ENCODE results near the gene FOXL3. TPM values are rescaled to one million over a fixed set of nuclear protein-coding genes. Genes with fewer than 3 reads are reported as not detected.
"Not testable (repeated sequence)": the region's sequence is repeated elsewhere in the genome, so short reads cannot be mapped to it uniquely, and the experiment has no call there.

The FOXL3 gene
- polyA plus RNA-seq, 1 of the 3 experiments (the other 2 are of a cell fraction): not detected

- H3F3A ChIP-seq (replicated peaks; ENCODE audit: insufficient read depth): no peaks in the 10 kb centered on the region
- no peak for TF ChIP-seq TCF12 (IDR thresholded peaks at IDR 0.05)
- TF ChIP-seq SIN3A (IDR thresholded peaks at IDR 0.05; ENCODE audit: borderline replicate concordance, low read depth, low read length): no peak
- TF ChIP-seq GATA2 (CRISPR knock-in tag; IDR thresholded peaks at IDR 0.05): no peak
- TF ChIP-seq GABPA (IDR thresholded peaks at IDR 0.05; ENCODE audit: low read depth): no peak
- TF ChIP-seq MXI1 (IDR thresholded peaks at IDR 0.05; ENCODE audit: low read depth, low read length): no peak
- TF ChIP-seq NFIC (IDR thresholded peaks at IDR 0.05; ENCODE audit: borderline replicate concordance): no peak
- no peak for TF ChIP-seq SMC3 (IDR thresholded peaks at IDR 0.05; ENCODE audit: low read depth, low read length)
- no peak for TF ChIP-seq EP300 (IDR thresholded peaks at IDR 0.05; ENCODE audit: borderline replicate concordance in 1 of 2, low read depth in 1 of 2, low read length in 1 of 2)
- no peak for TF ChIP-seq RCOR1 (IDR thresholded peaks at IDR 0.05; ENCODE audit: low read length)
- no peak for TF ChIP-seq ZBTB33 (IDR thresholded peaks at IDR 0.05; ENCODE audit: borderline replicate concordance, low read depth)
- TF ChIP-seq YY1 (IDR thresholded peaks at IDR 0.05; ENCODE audit: low read depth): no peak
- TF ChIP-seq NRF1 (IDR thresholded peaks at IDR 0.05; ENCODE audit: low read depth, low read length): no peak
- no peak for TF ChIP-seq RAD21 (IDR thresholded peaks at IDR 0.05; ENCODE audit: low read length)
- TF ChIP-seq EZH2phosphoT487 (IDR thresholded peaks at IDR 0.05; ENCODE audit: borderline replicate concordance, low read depth): no peak
- TF ChIP-seq JUND (IDR thresholded peaks at IDR 0.05): no peak
- TF ChIP-seq TAF1 (IDR thresholded peaks at IDR 0.05; ENCODE audit: borderline replicate concordance, low read depth, low read length): no peak
- TF ChIP-seq POLR2AphosphoS5 (IDR thresholded peaks at IDR 0.05; ENCODE audit: low read depth, low read length): no peak
- no peak for TF ChIP-seq MAX (IDR thresholded peaks at IDR 0.05; ENCODE audit: low read depth)
- TF ChIP-seq MEF2A (IDR thresholded peaks at IDR 0.05; ENCODE audit: borderline replicate concordance, low read depth): no peak
- no peak overlapping the region for H3K4me3 ChIP-seq (ENCODE audit: low read depth in 2 of 2, low read length in 1 of 2)
- CTCF ChIA-PET: no interaction called here
- no peak overlapping the region for H3K9ac ChIP-seq
- peaks cover 3% of the 10 kb centered on the region; the same call in 1 of the 2 replicates for H4K20me1 ChIP-seq (ENCODE audit: insufficient read depth)
- no peak overlapping the region for H3K4me2 ChIP-seq
- H3K27me3 ChIP-seq (ENCODE audit: insufficient read depth): peaks cover 66% of the 10 kb centered on the region
- no peaks in the 10 kb centered on the region for H3K4me1 ChIP-seq (ENCODE audit: control insufficient read depth in 1 of 2, insufficient read depth in 2 of 2, low read depth in 1 of 2, low read length in 1 of 2)
- 9% methylated on average over 17 of the region's 20 CpGs for WGBS (ENCODE audit: low lambda C conversion rate)
- no peak for DNase-seq
- no peak overlapping the region for H2AFZ ChIP-seq (ENCODE audit: low read depth)
- no peaks in the 10 kb centered on the region for H3K9me2 ChIP-seq
- POLR2A ChIA-PET: no interaction called here
- H3K9me3 ChIP-seq: no peaks in the 10 kb centered on the region
- no peaks in the 10 kb centered on the region for H3K79me2 ChIP-seq (ENCODE audit: insufficient read depth)
- no peak overlapping the region for H3K27ac ChIP-seq (ENCODE audit: low read depth in 2 of 2, low read length in 1 of 2)
- H3K36me3 ChIP-seq (replicated peaks in 1 of 2; ENCODE audit: control insufficient read depth in 1 of 2, insufficient read depth in 2 of 2, low read length in 1 of 2): no peaks in the 10 kb centered on the region
Measured at GRCh38 chr7:296373-296945, 6.5 kb downstream of the FOXL3 start.

GRCh38 chr7:297141-297540, 7.2 kb downstream of the FOXL3 start:
- H3K79me2 ChIP-seq (ENCODE audit: insufficient read depth); H3F3A ChIP-seq (replicated peaks; ENCODE audit: insufficient read depth); H3K4me3 ChIP-seq (ENCODE audit: low read depth in 2 of 2, low read length in 1 of 2); H3K4me2 ChIP-seq; H3K36me3 ChIP-seq (replicated peaks in 1 of 2; ENCODE audit: control insufficient read depth in 1 of 2, insufficient read depth in 2 of 2, low read length in 1 of 2); POLR2A ChIA-PET; H4K20me1 ChIP-seq (ENCODE audit: insufficient read depth); H2AFZ ChIP-seq (ENCODE audit: low read depth); H3K9ac ChIP-seq; H3K9me3 ChIP-seq; H3K4me1 ChIP-seq (ENCODE audit: control insufficient read depth in 1 of 2, insufficient read depth in 2 of 2, low read depth in 1 of 2, low read length in 1 of 2); H3K9me2 ChIP-seq; DNase-seq; H3K27ac ChIP-seq (ENCODE audit: low read depth in 2 of 2, low read length in 1 of 2): not testable (repeated sequence)
- WGBS (ENCODE audit: low lambda C conversion rate): 32% methylated on average over 19 of the region's 24 CpGs
- CTCF ChIA-PET: interaction anchor here (0.7 to 1.5 kb wide), 4 partner anchors 25 to 478 kb away, joined by 3 to 5 read pairs (median 4); no protein-coding TSS in a partner anchor
- peaks cover 59% of the 10 kb centered on the region for H3K27me3 ChIP-seq (ENCODE audit: insufficient read depth)
